Measurements from ENCODE around the gene HAUS8.

- TF ChIP-seq REST (IDR thresholded peaks at IDR 0.05; ENCODE audit: low read depth) (no peak), TAF1 (IDR thresholded peaks at IDR 0.05; ENCODE audit: low read depth) (no peak)
These were observed 33.2 kb upstream of the HAUS8 start for GRCh38 chr19:17108453-17108784.

Measured in Ishikawa (cell line).